Measurements from ENCODE around the gene KRTAP10-12. TPM values are rescaled to one million over a fixed set of nuclear protein-coding genes. Genes with fewer than 3 reads are reported as not detected.
"Not testable (repeated sequence)": the region's sequence is repeated elsewhere in the genome, so short reads cannot be mapped to it uniquely, and the experiment has no call there.

Gene KRTAP10-12
- total and polyA plus RNA-seq, 2 experiments from 2014 or later: not detected

GRCh38 chr21:44657635-44658540, 39.1 kb upstream of the KRTAP10-12 start, which contains the start of gene KRTAP12-3:
KRTAP12-3 (plus strand) TSS chr21:44657932; CDS start chr21:44657980, 48 bp downstream.
- Histone ChIP-seq H3K27ac (no peak within 1 kb of the TSS), H3K36me3 (replicated peaks; ENCODE audit: insufficient read depth, low read depth) (no peaks in the 10 kb centered on the region), H4K20me1 (ENCODE audit: insufficient read depth, poor library complexity, severe bottlenecking) (no peaks in the 10 kb centered on the region), H3K27me3 (no peaks in the 10 kb centered on the region), H3K79me2 (no peaks in the 10 kb centered on the region), H3K9me2 (replicated peaks; ENCODE audit: insufficient read depth) (no peaks in the 10 kb centered on the region), H3K4me1 (ENCODE audit: insufficient read depth) (no peaks in the 10 kb centered on the region), H2AFZ (no peak within 1 kb of the TSS), H3K9me3 (ENCODE audit: low read depth) (no peaks in the 10 kb centered on the region), H3K4me3 (no peak within 1 kb of the TSS), H3K4me2 (no peak within 1 kb of the TSS)
- no peak for TF ChIP-seq EZH2 (IDR thresholded peaks at IDR 0.05; ENCODE audit: borderline replicate concordance)
- no peak for DNase-seq (ENCODE audit: low spot score)
- 85% methylated on average over 26 of the region's 26 CpGs for WGBS (ENCODE audit: low lambda C conversion rate, missing lambda C conversion rate)

DNA sequence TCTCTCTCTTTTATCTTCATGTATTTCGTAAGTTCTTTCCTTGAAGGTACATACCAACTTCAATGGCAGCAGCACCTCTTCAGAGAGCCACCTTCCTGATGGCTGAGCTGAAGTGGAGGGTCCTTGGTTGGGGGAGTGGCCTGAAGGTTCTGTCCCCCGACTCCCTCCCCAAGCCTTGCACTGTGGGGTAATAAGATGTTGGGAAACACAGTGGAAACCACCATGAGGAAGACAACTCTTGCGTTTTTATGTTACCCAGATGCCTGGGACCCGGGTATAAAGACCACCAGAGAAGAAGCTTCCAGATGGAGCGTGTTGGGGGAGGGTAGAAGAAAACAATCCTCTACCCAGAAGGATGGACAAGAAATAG, 38.4 kb upstream of the KRTAP10-12 start:
- no peak for TF ChIP-seq EZH2phosphoT487 (IDR thresholded peaks at IDR 0.05; ENCODE audit: low read depth, severe bottlenecking, unreplicated experiment)
- Histone ChIP-seq H3K4me3 (no peak overlapping the region), H3K36me3 (replicated peaks; ENCODE audit: insufficient read depth, low read depth) (no peaks in the 10 kb centered on the region), H3K9me3 (ENCODE audit: low read depth) (no peaks in the 10 kb centered on the region), H3K79me2 (no peaks in the 10 kb centered on the region), H3K4me2 (no peak overlapping the region), H3K27ac (no peak overlapping the region), H3K27me3 (no peaks in the 10 kb centered on the region), H4K20me1 (ENCODE audit: insufficient read depth, poor library complexity, severe bottlenecking) (no peaks in the 10 kb centered on the region), H2AFZ (no peak overlapping the region), H3K9me2 (replicated peaks; ENCODE audit: insufficient read depth) (no peaks in the 10 kb centered on the region), H3K4me1 (ENCODE audit: insufficient read depth) (no peaks in the 10 kb centered on the region)
- no peak for DNase-seq (ENCODE audit: low spot score)
- WGBS (ENCODE audit: low lambda C conversion rate, missing lambda C conversion rate): 95% methylated on average over 5 of the region's 5 CpGs

GRCh38 chr21:44658913-44659595, 37.9 kb upstream of the KRTAP10-12 start:
- Histone ChIP-seq H2AFZ (no peak overlapping the region), H3K27ac (no peak overlapping the region)

DNA sequence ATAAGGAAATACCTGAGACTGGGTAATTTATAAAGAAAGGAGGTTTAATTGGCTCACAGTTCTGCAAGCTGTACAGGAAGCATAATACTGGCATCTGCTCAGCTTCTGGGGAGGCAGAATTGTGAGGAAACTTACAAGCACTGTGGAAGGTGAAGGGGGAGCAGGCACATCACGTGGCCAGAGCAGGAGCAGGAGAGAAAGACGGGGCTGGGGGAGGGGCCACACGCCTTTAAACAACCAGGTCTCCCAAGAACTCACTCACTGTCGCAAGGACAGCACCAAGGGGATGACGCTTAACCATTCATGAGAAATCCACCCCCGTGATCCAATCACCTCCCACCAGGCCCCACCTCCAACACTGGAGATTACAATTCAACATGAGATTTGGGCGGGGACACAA, 35.4 kb upstream of the KRTAP10-12 start:
- H3K4me2 ChIP-seq; H3K9me2 ChIP-seq (replicated peaks; ENCODE audit: insufficient read depth); H3K79me2 ChIP-seq; H4K20me1 ChIP-seq (ENCODE audit: insufficient read depth, poor library complexity, severe bottlenecking); H3K9me3 ChIP-seq (ENCODE audit: low read depth); H3K27ac ChIP-seq; H3K4me1 ChIP-seq (ENCODE audit: insufficient read depth); H3K27me3 ChIP-seq; H3K4me3 ChIP-seq; H2AFZ ChIP-seq; DNase-seq (ENCODE audit: low spot score); H3K36me3 ChIP-seq (replicated peaks; ENCODE audit: insufficient read depth, low read depth): not testable (repeated sequence)
- WGBS (ENCODE audit: low lambda C conversion rate, missing lambda C conversion rate): 72% methylated on average over 7 of the region's 7 CpGs

More at GRCh38 chr21:44658913-44659595, 37.9 kb upstream of the KRTAP10-12 start:
- no peaks in the 10 kb centered on the region for H3K79me2 ChIP-seq
- H3K4me3 ChIP-seq: no peak overlapping the region
- H3K4me2 ChIP-seq: no peak overlapping the region
- no peaks in the 10 kb centered on the region for H3K9me3 ChIP-seq (ENCODE audit: low read depth)
- H4K20me1 ChIP-seq (ENCODE audit: insufficient read depth, poor library complexity, severe bottlenecking): no peaks in the 10 kb centered on the region
- DNase-seq (ENCODE audit: low spot score): no peak
- H3K36me3 ChIP-seq (replicated peaks; ENCODE audit: insufficient read depth, low read depth): no peaks in the 10 kb centered on the region
- no peaks in the 10 kb centered on the region for H3K9me2 ChIP-seq (replicated peaks; ENCODE audit: insufficient read depth)
- H3K27me3 ChIP-seq: no peaks in the 10 kb centered on the region
- TF ChIP-seq, protein P1, sequence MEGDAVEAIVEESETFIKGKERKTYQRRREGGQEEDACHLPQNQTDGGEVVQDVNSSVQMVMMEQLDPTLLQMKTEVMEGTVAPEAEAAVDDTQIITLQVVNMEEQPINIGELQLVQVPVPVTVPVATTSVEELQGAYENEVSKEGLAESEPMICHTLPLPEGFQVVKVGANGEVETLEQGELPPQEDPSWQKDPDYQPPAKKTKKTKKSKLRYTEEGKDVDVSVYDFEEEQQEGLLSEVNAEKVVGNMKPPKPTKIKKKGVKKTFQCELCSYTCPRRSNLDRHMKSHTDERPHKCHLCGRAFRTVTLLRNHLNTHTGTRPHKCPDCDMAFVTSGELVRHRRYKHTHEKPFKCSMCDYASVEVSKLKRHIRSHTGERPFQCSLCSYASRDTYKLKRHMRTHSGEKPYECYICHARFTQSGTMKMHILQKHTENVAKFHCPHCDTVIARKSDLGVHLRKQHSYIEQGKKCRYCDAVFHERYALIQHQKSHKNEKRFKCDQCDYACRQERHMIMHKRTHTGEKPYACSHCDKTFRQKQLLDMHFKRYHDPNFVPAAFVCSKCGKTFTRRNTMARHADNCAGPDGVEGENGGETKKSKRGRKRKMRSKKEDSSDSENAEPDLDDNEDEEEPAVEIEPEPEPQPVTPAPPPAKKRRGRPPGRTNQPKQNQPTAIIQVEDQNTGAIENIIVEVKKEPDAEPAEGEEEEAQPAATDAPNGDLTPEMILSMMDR (IDR thresholded peaks at IDR 0.05; ENCODE audit: poor library complexity): no peak
- TF ChIP-seq EZH2 (IDR thresholded peaks at IDR 0.05; ENCODE audit: borderline replicate concordance): no peak
- TF ChIP-seq EZH2phosphoT487 (IDR thresholded peaks at IDR 0.05; ENCODE audit: low read depth, severe bottlenecking, unreplicated experiment): no peak
- 71% methylated on average over 11 of the region's 11 CpGs for WGBS (ENCODE audit: low lambda C conversion rate, missing lambda C conversion rate)
- H3K4me1 ChIP-seq (ENCODE audit: insufficient read depth): no peaks in the 10 kb centered on the region
